Endometrium (tissue), 2 donors: Measurements from ENCODE around the gene EWSR1.

Source experiments
- FAIRE-seq: peaks from 2 replicates; lab custom pipeline; 2012; peaks lifted over from hg19 to GRCh38; lab: Jason Lieb, UNC
- donor health status: control.
- donor health status: control.

EWSR1 gene

DNA sequence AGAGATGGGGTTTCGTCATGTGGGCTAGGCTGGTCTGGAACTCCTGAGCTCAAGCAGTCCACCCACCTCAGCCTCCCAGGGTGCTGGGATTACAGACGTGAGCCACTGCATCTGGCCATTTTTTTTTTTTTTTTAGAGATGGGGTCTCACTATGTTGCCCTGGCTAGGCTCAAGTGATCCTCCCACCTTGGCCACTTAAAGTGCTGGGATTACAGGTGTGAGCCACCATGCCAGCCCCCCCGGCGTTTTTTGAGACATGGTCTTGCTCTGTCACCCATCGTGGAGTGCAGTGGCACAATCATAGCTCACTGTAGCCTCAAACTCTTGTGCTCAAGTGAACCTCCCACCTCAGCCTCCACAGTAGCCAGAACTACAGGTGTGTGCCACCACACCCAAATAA is 16.8 kb upstream of the EWSR1 start:
- FAIRE-seq = no peak

DNA sequence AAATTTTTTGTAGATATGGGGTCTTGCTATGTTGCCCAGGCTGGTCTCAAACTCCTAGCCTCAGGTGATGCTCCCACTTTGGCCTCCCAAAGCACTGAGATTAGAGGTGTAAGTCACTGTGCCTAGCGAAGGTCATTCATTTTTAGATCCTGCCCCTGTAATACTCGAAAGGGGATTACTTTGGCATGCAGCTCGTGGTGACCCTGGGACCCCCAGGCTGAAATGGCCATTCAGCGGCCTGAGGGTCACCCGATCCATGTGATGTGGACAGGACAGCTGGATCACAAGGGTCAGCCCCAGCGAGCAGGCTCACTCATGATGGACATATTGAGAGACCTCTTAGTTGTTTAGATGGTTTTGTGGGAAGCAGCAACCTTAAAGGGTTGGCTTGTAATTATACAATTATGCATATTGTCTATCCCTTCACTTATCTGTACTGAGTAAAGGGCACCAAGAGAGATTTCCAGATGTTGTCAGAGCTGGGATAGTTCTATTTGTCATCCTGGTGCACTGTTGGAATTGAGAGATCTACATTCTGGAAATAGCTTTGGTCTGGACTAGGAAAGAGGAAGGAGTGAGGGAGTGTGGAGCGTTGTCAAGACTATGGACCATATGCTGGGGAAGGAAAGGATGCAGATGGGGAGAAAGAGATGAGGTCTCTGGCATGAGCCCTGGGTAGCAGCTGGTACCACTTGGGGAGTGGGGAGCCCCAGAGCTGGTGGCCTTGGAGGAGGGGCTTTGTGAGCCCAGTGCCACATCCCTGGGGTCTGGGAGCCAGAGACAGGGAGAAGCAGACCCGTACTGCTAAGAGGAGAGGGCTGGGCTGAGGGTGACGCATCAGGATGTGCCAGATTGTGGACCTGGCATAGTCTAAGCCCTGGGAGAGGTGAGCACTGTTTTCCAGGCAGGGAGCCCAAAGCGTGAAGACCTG is 15.8 kb upstream of the EWSR1 start:
- FAIRE-seq = no peak

DNA sequence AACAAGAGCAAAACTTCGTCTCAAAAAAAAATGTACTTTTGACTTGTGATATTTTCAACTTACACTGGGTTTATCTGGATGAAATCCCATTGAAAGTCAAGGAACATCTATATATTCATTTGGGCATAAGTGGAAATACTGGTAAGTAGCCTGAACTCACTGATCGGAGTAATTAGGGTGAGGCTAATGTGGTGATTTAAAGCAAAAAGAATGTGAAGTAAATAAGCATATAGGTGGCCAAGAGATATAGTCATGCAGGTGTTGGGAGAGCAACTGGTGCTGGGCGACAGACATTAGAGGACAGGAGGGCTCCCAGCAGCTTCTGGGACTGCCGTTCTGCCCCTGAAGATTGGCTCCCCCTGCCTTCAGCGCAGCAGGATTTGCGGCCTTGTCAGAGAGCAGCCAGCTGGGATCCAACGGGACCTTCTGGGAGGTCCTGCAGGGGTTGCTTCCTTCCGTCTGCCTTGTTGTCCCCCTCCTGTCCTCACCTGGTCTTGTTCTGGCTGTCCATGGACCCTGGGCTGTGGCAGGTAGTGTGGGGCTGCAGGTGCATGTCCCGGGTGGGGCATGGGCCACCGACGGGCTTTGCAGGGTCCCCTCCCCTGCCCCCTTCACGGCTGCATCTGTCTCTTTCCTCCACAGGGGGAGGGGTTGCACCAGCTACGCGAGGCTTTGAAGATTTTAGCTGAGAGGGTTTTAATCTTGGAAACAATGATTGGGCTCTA is 14.3 kb upstream of the EWSR1 start:
- no peak for FAIRE-seq

- no peak for FAIRE-seq
Measured at GRCh38 chr22:29254286-29254660, 13.8 kb upstream of the EWSR1 start.

DNA sequence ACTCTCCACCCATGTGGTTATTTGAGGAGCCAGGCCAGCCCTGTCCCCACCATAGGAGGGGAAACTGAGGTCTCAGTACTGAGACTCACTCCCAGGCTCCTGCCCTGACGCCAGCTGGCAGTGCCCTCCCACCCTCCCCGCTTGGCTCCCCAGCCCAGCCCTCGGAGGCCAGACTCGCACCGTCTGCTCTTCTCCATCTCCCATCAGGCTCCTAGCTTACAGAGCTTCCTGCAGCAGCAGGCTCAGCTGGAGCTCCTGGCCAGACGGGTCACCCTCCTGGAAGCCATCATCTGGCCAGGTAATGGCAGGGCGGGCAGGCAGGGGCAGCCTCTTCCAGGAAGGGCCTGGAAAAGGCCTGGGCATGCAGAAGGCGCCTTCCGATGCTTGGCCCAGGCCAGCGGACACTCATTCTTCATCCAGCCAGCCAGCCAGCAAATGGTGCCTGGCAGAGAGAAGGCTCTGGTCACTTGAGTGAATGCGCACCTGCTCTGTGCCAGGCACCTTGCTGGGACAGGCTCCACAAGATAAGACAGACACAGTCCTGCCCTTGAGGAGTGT is 12.9 kb upstream of the EWSR1 start:
- no peak for FAIRE-seq

- no peak for FAIRE-seq
Measured at GRCh38 chr22:29256606-29257325, 11.3 kb upstream of the EWSR1 start.

GRCh38 chr22:29257751-29258181 is 10.3 kb upstream of the EWSR1 start:
- no peak for FAIRE-seq

- FAIRE-seq = no peak
Measured at GRCh38 chr22:29258407-29259252, 9.4 kb upstream of the EWSR1 start.

DNA sequence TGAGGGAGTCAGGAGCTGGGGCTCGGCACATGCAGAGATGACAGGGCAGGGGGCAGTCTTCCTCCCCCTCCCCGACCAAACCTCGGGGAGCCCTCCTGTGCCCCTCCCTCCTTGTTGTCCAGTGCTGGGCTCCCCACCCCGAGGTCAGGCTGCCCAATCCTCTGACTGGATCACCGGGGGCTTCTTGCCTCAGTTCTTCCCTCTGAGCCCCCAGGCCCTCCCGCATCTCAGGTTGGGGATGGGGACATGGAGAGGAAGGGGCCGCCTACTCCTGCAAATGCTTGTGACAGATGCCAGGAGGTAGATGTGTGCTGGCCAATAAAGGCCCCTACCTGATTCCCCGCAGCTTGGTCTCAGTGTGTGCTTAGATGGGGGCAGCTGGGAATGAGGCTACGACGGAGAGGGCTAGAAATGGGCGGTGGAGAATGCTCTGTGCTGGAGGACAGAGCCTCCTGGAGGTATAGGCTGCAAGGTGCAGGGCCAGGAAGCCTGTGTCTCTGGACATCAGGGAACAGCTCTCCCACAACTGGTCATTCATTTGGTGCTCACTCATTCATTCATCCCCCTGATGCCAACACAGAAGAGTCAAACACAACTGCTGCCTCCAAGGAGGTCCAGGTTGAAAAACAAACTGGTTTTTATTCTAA is 8.7 kb upstream of the EWSR1 start:
- FAIRE-seq = no peak

GRCh38 chr22:29260031-29260560 is 8.0 kb upstream of the EWSR1 start:
- FAIRE-seq = no peak

GRCh38 chr22:29260601-29261315 is 7.3 kb upstream of the EWSR1 start:
- no peak for FAIRE-seq

GRCh38 chr22:29263791-29264276 is 4.2 kb upstream of the EWSR1 start:
- FAIRE-seq = no peak

- FAIRE-seq = no peak
Measured at GRCh38 chr22:29265305-29265704, 2.8 kb upstream of the EWSR1 start.

GRCh38 chr22:29265929-29266328 is 2.1 kb upstream of the EWSR1 start:
- FAIRE-seq = no peak

DNA sequence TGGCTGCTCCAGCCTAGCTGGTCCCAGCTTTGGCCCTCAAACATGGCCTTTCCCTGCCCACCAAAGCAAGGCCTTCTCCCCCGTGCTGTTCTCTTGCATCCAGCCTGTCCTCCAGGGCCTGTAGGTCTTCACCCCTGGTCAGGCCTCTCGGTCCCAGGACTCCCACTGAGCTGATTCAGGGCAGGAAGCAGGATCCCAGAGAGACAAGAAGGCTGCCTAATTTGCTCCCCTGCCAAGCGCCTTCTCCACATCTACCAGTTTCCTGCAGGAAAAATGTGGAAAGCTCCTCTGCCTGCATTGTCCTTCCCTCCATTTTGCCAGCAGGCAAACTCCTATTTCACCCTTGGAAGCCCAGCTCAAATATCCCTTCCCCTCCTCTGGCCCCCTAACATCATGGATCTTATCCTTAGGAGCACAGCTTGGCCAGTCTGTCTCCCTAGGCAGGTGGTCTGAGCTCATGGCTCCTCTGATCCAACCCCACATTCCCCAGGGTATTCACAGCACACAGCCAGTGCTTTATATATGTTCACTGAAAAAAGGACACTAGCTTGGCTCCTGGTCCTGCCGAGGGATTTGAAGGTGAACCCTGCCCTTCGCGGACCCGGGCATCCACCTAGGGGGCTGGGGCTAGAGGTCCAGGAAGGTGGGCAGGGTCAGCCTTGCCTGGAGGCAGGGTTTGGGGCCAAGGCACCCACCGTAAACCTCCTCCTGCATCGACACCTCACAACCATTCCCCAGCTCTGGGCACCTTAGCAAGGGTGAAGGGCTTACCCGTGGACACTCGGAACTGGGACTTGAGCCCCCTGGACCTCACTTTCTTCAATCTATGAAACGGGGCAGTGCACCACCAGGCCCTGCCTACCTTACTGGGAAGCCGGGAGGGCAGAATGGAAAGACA is 1.3 kb upstream of the EWSR1 start:
- FAIRE-seq = no peak

- FAIRE-seq = no peak
Measured at GRCh38 chr22:29267462-29267857, 608 bp upstream of the EWSR1 start.

DNA sequence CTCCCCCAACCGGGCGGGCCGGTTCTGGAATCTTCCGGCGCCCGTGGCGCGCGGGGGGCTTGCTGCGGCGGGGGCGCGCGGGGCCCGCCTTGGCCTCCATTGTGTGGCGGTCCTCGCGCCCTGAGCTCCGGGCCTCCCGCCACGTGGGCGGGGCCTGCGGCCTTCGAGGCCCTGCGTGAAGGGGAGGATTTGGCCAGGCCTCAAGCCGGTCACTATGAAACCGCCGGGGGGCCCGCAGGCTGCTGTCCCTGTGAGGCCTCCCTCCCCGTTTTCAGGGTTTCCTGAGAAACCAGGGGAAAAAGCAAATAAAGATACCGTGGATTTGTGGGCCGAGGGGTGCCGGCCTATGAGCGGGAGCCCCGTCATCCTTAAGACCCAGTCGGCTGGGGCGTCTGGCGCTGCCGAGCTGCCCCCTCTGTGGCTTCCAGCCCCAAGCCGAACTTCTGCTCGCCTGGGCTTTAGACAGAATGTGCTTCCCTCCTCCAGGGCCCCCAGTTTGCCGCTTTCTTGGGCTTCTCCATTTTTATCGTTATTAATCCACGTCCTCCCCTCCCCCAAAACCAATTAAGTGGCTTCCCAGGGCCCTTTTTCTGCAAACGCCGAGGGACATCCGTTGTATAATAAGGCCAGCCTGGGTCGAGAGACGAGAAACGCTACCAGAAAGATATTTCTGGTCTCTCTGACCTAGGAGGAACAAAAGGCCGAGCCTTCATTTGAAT is 602 bp downstream of the EWSR1 start:
- FAIRE-seq = no peak

GRCh38 chr22:29269230-29269604 is 1.1 kb downstream of the EWSR1 start:
- no peak for FAIRE-seq
